H1 (cell line): Measurements from ENCODE around the gene CAD.

Source experiments
- CTCF ChIP-seq, 3 experiments: IDR thresholded peaks; 1 replicate in 2 of 3; 2 replicates in 1 of 3; pipeline versions ENCODE4 v1.5.1 to v1.6.1; 2011; ENCODE audit warnings: low read length in 3 of 3, mild to moderate bottlenecking in 3 of 3, inconsistent platforms in 2 of 3, low read depth in 1 of 3, moderate library complexity in 1 of 3; ENCODE audit not compliant: insufficient read depth in 1 of 3; ENCODE audit errors: control extremely low read depth in 1 of 3
- KDM1A ChIP-seq: fragments of 200-600, 300-600 bp; sonication (generic); IDR thresholded peaks from 2 replicates; pipeline ENCODE4 v1.7.1; 2016; ENCODE audit warnings: mild to moderate bottlenecking, low read length, borderline replicate concordance
- POLR2A ChIP-seq, 2 experiments: IDR thresholded peaks; 1 replicate in 1 of 2; 2 replicates in 1 of 2; pipeline ENCODE4 v1.6.1; 2011; ENCODE audit warnings: low read depth in 2 of 2, low read length in 2 of 2, mild to moderate bottlenecking in 2 of 2; ENCODE audit errors: control extremely low read depth in 1 of 2
- POU5F1 ChIP-seq: IDR thresholded peaks from 2 replicates; pipeline ENCODE4 v1.6.1; 2011; ENCODE audit warnings: low read depth, mild to moderate bottlenecking, low read length, moderate library complexity
- RFX5 ChIP-seq: IDR thresholded peaks from 2 replicates; pipeline ENCODE4 v1.6.1; 2011; ENCODE audit warnings: low read depth, low read length, improper control_type of control experiment, borderline replicate concordance
- SAP30 ChIP-seq: fragments of 300-600 bp; sonication (generic); IDR thresholded peaks from 2 replicates; pipeline ENCODE4 v1.7.1; 2012; ENCODE audit warnings: low read length, moderate library complexity, mild to moderate bottlenecking, inconsistent platforms; ENCODE audit not compliant: insufficient read depth, insufficient replicate concordance
- SUZ12 ChIP-seq: fragments of 200-600 bp; sonication (generic); IDR thresholded peaks from 2 replicates; pipeline ENCODE4 v1.6.1; 2012; ENCODE audit warnings: mild to moderate bottlenecking, inconsistent platforms, low read length, moderate library complexity, mixed read lengths

GRCh38 chr2:27264753-27265535, 47.8 kb downstream of the CAD start:
- no peak for TF ChIP-seq RFX5
- TF ChIP-seq KDM1A: no peak
- TF ChIP-seq CTCF (IDR thresholded peaks at IDR 0.05; ENCODE audit: control extremely low read depth in 1 of 3, insufficient read depth in 1 of 3, low read depth in 1 of 3, low read length in 3 of 3): peak in 2 of 3 experiments; percentile 76 to 88; a peak in 3 of 4 replicates
- TF ChIP-seq SAP30: no peak
- TF ChIP-seq POU5F1: no peak
- TF ChIP-seq POLR2A (IDR thresholded peaks at IDR 0.05; ENCODE audit: control extremely low read depth in 1 of 2, low read depth in 2 of 2, low read length in 2 of 2): peak in 1 of 2 experiments; percentile 63; a peak in 2 of 3 replicates
- no peak for TF ChIP-seq SUZ12
